Measurements from ENCODE around the gene HES7. TPM values are rescaled to one million over a fixed set of nuclear protein-coding genes. Genes with fewer than 3 reads are reported as not detected.

Gene HES7
- total RNA-seq, 1 experiment from 2014 or later, result 3.1 TPM

- no peak for TF ChIP-seq CTCF (IDR thresholded peaks at IDR 0.05)
- TF ChIP-seq NFYB (CRISPR knock-in tag; conservative IDR thresholded peaks at IDR 0.05; ENCODE audit: low read depth), result no peak
- no peak for TF ChIP-seq MXD4 (CRISPR knock-in tag; IDR thresholded peaks at IDR 0.05; ENCODE audit: borderline replicate concordance)
- TF ChIP-seq AFF4 (CRISPR knock-in tag; IDR thresholded peaks at IDR 0.05; ENCODE audit: borderline replicate concordance), result no peak
- no peak for TF ChIP-seq CREM (CRISPR knock-in tag; IDR thresholded peaks at IDR 0.05)
- no peak for TF ChIP-seq CBFB (CRISPR knock-in tag; IDR thresholded peaks at IDR 0.05; ENCODE audit: low read depth)
- TF ChIP-seq NR3C1 (CRISPR knock-in tag; conservative IDR thresholded peaks at IDR 0.05; ENCODE audit: low read depth), result no peak
- no peak for TF ChIP-seq E2F5 (CRISPR knock-in tag; IDR thresholded peaks at IDR 0.05)
Measured at GRCh38 chr17:8100763-8101162, 23.1 kb downstream of the HES7 start (continued).

GRCh38 chr17:8100111-8100510, 23.8 kb downstream of the HES7 start:
- Mint-ChIP-seq H3K9me3 (no peaks in the 10 kb centered on the region; the same call in 1 of the 2 replicates), H3K4me3 (no peak overlapping the region), H3K4me1 (0 out of 2 replicates have a peak, but pooled peaks cover 2% of the 10 kb centered on the region), H3K27ac (no peak overlapping the region), H3K27me3 (ENCODE audit: low read depth) (peaks cover 26% of the 10 kb centered on the region), H3K36me3 (no peaks in the 10 kb centered on the region)
- POLR2A ChIA-PET, result no interaction called here
- CTCF ChIA-PET, result interaction anchor here (1.0 to 4.2 kb wide), 7 partner anchors 10 to 83 kb away, joined by 3 to 19 read pairs (median 5); partner anchors contain the start of gene ALOXE3
- ATAC-seq (no peak), DNase-seq (ENCODE audit: low spot score) (no peak)
- TF ChIP-seq NR1H2 (CRISPR knock-in tag; IDR thresholded peaks at IDR 0.05) (no peak), AR (CRISPR knock-in tag; IDR thresholded peaks at IDR 0.05) (no peak), ZNF532 (CRISPR knock-in tag; IDR thresholded peaks at IDR 0.05; ENCODE audit: borderline replicate concordance) (no peak), STAT6 (CRISPR knock-in tag; conservative IDR thresholded peaks at IDR 0.05; ENCODE audit: low read depth) (no peak), ZNF671 (CRISPR knock-in tag; IDR thresholded peaks at IDR 0.05) (no peak), ETV6 (CRISPR knock-in tag; IDR thresholded peaks at IDR 0.05) (no peak), NFYB (CRISPR knock-in tag; conservative IDR thresholded peaks at IDR 0.05; ENCODE audit: low read depth) (no peak), RORB (CRISPR knock-in tag; IDR thresholded peaks at IDR 0.05) (no peak), ZSCAN18 (CRISPR knock-in tag; IDR thresholded peaks at IDR 0.05) (no peak), TEAD1 (CRISPR knock-in tag; IDR thresholded peaks at IDR 0.05) (no peak), GRHL2 (CRISPR knock-in tag; IDR thresholded peaks at IDR 0.05; ENCODE audit: insufficient replicate concordance, severe bottlenecking) (no peak)
